Central memory CD4-positive, alpha-beta T cell (primary cell): Measurements from ENCODE around the gene TMEM141.
A peak's percentile ranks its signal among the peaks of the same experiment; 100 is the strongest.
"Not testable (repeated sequence)": the region's sequence is repeated elsewhere in the genome, so short reads cannot be mapped to it uniquely, and the experiment has no call there.

ENCODE experiments used
- DNase-seq: peaks from one replicate; pipeline ENCODE4 v3.0.0; 2022

TMEM141 gene

GRCh38 chr9:136835932-136836904 lies 45.1 kb downstream of the TMEM141 start:
- no peak for DNase-seq

- DNase-seq = no peak
These were observed 46.2 kb downstream of the TMEM141 start for GRCh38 chr9:136837146-136837855.

- DNase-seq = not testable (repeated sequence)
These were observed 46.7 kb downstream of the TMEM141 start for GRCh38 chr9:136837856-136838277.

- DNase-seq = no peak
These were observed 47.4 kb downstream of the TMEM141 start for GRCh38 chr9:136838314-136839228.

GRCh38 chr9:136839229-136840139 lies 48.3 kb downstream of the TMEM141 start:
- no peak for DNase-seq

- no peak for DNase-seq
These were observed 49.2 kb downstream of the TMEM141 start for GRCh38 chr9:136840140-136840876.

GRCh38 chr9:136840877-136841645 lies 49.9 kb downstream of the TMEM141 start:
- no peak for DNase-seq

- DNase-seq = not testable (repeated sequence)
These were observed 50.7 kb downstream of the TMEM141 start for GRCh38 chr9:136841646-136842379.

GRCh38 chr9:136842380-136842948 lies 51.3 kb downstream of the TMEM141 start, which contains the start of gene AJM1:
AJM1 (plus strand) TSS chr9:136842478; CDS start chr9:136844415, 1,937 bp downstream.
- DNase-seq = peak; percentile 74
